C4-2B (cell line): ENCODE results near the gene EIF2B5.

Source experiments
- H3K27ac ChIP-seq: fragments of 450-650 bp; 2 replicates; pipeline ENCODE4 v1.5.1; 2017
- ZFX ChIP-seq: fragments of 450-650 bp; IDR thresholded peaks from 2 replicates; pipeline ENCODE4 v1.6.1; 2017
- TF ChIP-seq, protein P1 (sequence below): fragments of 450-650 bp; conservative IDR thresholded peaks from 2 replicates; pipeline ENCODE4 v1.5.1; 2017; ENCODE audit warnings: mild to moderate bottlenecking

Gene EIF2B5

DNA sequence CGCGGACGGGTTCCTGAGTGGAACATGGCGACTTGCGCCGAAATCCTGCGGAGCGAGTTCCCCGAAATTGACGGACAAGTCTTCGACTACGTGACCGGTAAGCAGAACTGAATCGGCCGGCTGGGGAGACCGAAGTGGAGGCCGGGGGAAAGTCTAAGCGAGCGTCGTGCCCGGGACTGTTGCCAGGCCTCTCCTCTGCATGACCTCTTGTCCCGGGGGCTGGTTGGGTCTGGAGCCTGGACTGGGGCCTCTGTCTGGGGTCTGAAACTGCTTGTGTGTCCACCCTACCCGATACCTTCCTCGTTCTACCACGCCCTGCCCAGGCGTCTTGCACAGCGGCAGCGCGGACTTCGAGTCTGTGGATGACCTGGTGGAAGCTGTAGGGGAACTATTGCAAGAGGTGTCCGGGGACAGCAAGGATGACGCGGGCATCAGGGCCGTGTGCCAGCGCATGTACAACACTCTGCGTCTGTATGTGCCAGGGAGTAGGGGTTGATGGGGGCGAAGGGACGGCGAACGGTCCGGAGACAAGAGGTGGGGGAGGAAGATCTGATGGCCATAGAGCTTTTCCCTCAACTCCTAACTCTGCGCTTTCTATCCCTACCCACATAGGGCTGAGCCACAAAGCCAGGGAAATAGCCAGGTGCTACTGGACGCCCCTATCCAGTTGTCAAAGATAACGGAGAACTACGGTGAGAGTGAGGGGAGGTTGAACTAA is 51.2 kb downstream of the EIF2B5 start, which contains the start of gene ABCF3:
Gene ABCF3 (plus strand): TSS at position 16 of the 718 bp plus-strand sequence. CDS start 9 bp downstream, at position 25.
- peak; percentile 52; the same call in 1 of the 2 replicates for TF ChIP-seq ZFX
- TF ChIP-seq, protein P1, sequence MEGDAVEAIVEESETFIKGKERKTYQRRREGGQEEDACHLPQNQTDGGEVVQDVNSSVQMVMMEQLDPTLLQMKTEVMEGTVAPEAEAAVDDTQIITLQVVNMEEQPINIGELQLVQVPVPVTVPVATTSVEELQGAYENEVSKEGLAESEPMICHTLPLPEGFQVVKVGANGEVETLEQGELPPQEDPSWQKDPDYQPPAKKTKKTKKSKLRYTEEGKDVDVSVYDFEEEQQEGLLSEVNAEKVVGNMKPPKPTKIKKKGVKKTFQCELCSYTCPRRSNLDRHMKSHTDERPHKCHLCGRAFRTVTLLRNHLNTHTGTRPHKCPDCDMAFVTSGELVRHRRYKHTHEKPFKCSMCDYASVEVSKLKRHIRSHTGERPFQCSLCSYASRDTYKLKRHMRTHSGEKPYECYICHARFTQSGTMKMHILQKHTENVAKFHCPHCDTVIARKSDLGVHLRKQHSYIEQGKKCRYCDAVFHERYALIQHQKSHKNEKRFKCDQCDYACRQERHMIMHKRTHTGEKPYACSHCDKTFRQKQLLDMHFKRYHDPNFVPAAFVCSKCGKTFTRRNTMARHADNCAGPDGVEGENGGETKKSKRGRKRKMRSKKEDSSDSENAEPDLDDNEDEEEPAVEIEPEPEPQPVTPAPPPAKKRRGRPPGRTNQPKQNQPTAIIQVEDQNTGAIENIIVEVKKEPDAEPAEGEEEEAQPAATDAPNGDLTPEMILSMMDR = no peak
- H3K27ac ChIP-seq = peak within 1 kb of the TSS; percentile 97

DNA sequence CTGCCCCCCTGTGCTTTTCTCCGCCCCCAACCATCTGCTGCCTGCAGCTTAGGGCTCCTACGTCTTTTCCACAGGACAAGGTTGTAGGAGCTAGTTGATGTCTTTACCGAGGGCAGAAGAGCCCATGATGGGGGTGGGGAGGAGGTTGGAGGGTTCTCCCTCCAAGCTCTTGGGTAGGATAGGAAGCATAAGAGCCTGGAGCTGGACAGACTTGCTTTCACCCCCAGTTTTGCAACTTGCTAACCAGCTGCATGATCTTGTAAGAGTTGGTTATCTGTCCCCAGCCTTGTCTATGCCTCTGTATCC is 51.7 kb downstream of the EIF2B5 start:
- TF ChIP-seq, protein P1 = no peak
- TF ChIP-seq ZFX = no peak

DNA sequence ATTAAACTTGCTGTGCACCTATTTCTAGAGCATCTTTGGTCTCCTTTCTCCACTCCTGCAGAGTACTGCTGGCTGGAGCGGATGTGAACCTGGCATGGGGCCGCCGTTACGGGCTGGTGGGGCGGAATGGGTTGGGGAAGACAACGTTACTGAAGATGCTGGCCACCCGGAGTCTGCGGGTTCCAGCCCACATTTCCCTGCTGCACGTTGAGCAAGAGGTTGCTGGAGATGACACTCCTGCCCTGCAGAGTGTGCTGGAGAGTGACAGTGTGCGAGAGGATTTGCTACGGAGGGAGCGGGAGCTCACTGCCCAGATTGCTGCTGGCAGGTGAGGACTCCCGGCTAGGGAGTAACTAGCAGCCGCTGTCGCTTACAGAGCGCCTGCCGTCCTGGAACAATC is 52.9 kb downstream of the EIF2B5 start:
- no peak overlapping the region for H3K27ac ChIP-seq
- TF ChIP-seq, protein P1 = no peak
- TF ChIP-seq ZFX = no peak

More for the DNA sequence above, 51.7 kb downstream of the EIF2B5 start:
- H3K27ac ChIP-seq = peak overlapping the region; percentile 97

DNA sequence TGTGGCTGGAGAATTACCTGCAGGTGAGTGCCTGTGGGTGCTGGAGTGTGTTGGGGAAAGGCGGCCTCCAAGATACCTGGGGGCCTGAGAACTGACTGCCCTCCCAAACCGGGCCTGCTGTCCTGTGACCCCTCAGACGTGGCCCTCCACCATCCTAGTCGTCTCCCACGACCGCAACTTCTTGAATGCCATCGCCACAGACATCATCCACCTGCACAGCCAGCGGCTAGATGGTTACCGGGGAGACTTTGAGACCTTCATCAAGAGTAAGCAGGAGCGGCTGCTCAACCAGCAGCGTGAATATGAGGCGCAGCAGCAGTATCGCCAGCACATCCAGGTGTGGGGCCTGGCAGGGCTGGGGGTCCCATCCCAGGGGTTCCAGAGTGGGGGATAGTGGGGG is 54.3 kb downstream of the EIF2B5 start:
- no peak overlapping the region for H3K27ac ChIP-seq
- TF ChIP-seq, protein P1 = no peak
- no peak for TF ChIP-seq ZFX

DNA sequence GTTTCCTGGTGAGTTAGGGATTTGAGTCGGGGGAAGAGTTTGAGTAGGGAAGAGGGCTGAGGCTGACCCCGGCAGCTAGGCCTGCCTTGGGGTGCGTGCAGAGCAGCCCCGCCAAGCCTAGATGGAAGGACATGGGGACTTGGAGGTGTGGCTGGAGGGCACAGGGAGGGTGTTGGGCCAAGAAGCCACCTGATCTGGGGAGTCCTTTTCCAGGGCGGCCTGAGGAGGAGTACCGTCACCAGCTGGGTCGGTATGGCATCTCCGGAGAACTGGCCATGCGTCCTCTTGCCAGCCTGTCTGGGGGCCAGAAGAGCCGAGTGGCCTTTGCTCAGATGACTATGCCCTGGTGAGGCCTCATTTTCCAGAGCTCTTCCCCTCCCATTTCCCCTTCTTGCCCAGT is 57.7 kb downstream of the EIF2B5 start:
- H3K27ac ChIP-seq = no peak overlapping the region
- TF ChIP-seq ZFX = no peak
- TF ChIP-seq, protein P1 = no peak

DNA sequence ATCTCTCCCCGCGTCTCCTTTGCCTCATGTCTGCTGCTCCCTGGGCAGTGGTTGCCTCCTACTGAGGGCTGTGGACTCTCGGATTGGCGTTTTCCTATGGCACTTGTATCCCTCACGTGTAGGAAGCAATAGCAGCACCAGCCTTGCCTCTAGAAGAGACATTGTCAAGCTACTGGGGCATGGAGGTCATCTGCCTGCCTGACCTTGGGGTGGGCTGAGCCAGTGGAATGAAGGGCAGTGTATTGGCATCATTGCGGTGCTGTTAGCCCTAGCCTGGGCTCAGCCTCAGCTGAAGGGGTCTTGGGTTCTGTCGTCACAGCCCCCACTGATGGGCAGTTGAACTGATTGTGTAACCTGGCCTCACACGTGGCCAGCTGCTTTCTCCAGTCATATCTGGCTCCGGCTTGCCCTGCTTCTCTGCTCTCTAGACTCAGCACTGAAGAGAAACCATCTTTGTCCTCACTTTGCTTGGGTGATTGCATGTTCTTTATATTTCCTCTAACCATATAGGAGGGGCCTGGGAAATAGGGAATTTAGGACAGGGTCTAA is 58.9 kb downstream of the EIF2B5 start:
- no peak overlapping the region for H3K27ac ChIP-seq
- TF ChIP-seq, protein P1 = no peak
- no peak for TF ChIP-seq ZFX
